Epithelial cell of proximal tubule (primary cell): ENCODE data around the gene MAD1L1. TPM values are rescaled to one million over a fixed set of nuclear protein-coding genes. Genes with fewer than 3 reads are reported as not detected.

Source experiments
- DNase-seq: peaks from one replicate; pipeline ENCODE4 v3.0.0-alpha.2; 2011; ENCODE audit warnings: low read depth
- H3K4me3 ChIP-seq: 2 replicates; pipeline ENCODE4 v1.5.1; 2011; ENCODE audit warnings: low read depth, mild to moderate bottlenecking, low read length
- CTCF ChIP-seq: conservative IDR thresholded peaks from 2 replicates; pipeline ENCODE4 v1.5.1; 2012; ENCODE audit warnings: low read depth, mild to moderate bottlenecking, low read length
- total RNA-seq: library from RNA; depleted of rRNA; stranded (reverse); fragments of >200 nt; gene quantifications from 2 replicates; pipeline ENCODE4 v1.2.3, GENCODE V29; 2015

Gene MAD1L1
- total RNA-seq, 1 donor from 2014 or later = 83.4 TPM

- DNase-seq = no peak
- no peak for TF ChIP-seq CTCF
Measured at GRCh38 chr7:2094454-2095045, 138.2 kb downstream of the MAD1L1 start.

GRCh38 chr7:2093843-2094220, 138.9 kb downstream of the MAD1L1 start:
- no peak overlapping the region for H3K4me3 ChIP-seq
- no peak for DNase-seq
- TF ChIP-seq CTCF = no peak

More at GRCh38 chr7:2094454-2095045, 138.2 kb downstream of the MAD1L1 start:
- no peak overlapping the region for H3K4me3 ChIP-seq

- TF ChIP-seq CTCF = no peak
- H3K4me3 ChIP-seq = no peak overlapping the region
- DNase-seq = no peak
Measured at GRCh38 chr7:2093215-2093842, 139.4 kb downstream of the MAD1L1 start.

GRCh38 chr7:2092279-2092678, 140.5 kb downstream of the MAD1L1 start:
- no peak overlapping the region for H3K4me3 ChIP-seq
- no peak for TF ChIP-seq CTCF
- no peak for DNase-seq

GRCh38 chr7:2090526-2091520, 141.9 kb downstream of the MAD1L1 start:
- no peak overlapping the region for H3K4me3 ChIP-seq
- DNase-seq = no peak
- no peak for TF ChIP-seq CTCF

- TF ChIP-seq CTCF = no peak
- no peak for DNase-seq
- H3K4me3 ChIP-seq = no peak overlapping the region
Measured at GRCh38 chr7:2088801-2089200, 143.9 kb downstream of the MAD1L1 start.
